ENCODE results near the gene POU6F1. TPM values are rescaled to one million over a fixed set of nuclear protein-coding genes. Genes with fewer than 3 reads are reported as not detected.

The POU6F1 gene
- total RNA-seq, 1 experiment from 2014 or later: 8.3 TPM

DNA sequence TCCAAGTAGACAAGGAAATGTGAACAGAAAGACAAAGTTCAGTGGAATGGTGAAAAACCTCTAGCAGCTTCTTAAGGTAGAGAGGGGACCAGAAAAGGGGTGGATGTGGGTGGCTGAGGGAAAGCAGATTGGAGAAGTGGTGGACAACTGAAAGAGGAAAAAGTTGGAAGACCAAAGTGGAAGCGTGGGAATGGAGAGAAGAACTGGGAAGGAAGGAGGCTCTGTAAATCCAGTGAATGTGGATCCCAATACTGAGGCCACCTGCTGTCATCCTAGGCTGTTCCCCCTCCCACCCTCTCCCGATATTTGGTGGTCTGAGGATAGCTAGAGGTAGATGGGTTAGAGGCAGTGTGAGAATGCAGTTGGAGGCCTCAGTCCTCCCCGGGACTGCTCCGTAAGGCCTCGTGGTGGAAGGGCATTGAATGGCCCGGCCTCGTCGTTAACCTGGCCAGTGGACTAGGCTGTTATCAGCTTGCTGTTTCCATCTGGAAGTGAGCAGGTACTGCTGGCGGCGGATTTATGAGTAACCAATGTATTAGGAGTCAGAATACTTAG, 822 bp upstream of the POU6F1 start:
- Histone ChIP-seq H3K36me3 (replicated peaks; ENCODE audit: control insufficient read depth, insufficient read depth, low read length) (no peaks in the 10 kb centered on the region), H3K27me3 (ENCODE audit: control insufficient read depth, insufficient read depth, low read length) (no peaks in the 10 kb centered on the region), H3K4me3 (ENCODE audit: insufficient read depth, low read depth, low read length) (peak overlapping the region; percentile 61)
- DNase-seq: peak; percentile 65

DNA sequence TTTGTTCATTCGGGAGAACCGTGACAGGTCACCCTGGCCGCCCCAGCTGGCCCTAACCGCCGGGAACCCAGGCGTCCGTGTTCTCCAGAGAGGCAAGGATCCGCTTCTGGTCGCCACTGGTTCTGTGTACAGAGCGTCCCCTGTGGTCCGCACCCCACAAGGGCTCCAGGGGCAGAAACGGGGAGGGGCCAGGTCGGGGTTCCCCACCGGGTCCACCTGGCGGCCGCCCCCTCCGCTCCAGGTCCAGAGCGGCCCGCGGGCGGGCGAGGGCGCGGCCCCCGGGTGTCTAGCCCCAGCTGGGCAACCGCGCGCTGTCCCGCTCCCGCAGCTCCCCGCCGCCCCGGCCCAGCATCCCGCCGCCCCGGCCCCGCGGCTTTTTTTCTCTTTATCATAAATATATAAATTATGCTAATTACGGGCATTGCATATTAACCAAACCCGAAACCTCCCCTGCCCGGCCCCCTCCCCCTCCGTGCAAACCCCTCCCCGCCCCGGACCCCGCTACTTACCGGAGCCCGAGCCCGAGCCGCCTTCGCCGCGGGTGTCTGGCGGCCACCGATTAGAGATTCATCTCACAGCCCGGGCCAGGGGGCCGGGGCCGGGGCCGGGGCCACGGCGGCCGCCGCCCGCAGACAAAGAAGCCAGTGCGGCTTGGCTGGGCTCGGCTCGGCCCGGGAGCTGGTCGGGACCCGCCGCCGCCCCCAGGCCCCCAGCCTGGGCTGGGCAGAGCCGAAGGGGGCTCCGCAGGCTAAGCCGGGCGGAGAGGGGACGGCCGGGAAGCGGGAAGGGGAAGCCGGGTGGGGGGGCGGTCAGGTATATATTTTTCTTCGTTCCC, 512 bp downstream of the POU6F1 start:
- peak; percentile 94 for DNase-seq
- Histone ChIP-seq H3K4me3 (ENCODE audit: insufficient read depth, low read depth, low read length) (peak overlapping the region; percentile 61), H3K27me3 (ENCODE audit: control insufficient read depth, insufficient read depth, low read length) (no peaks in the 10 kb centered on the region), H3K36me3 (replicated peaks; ENCODE audit: control insufficient read depth, insufficient read depth, low read length) (no peaks in the 10 kb centered on the region)

DNA sequence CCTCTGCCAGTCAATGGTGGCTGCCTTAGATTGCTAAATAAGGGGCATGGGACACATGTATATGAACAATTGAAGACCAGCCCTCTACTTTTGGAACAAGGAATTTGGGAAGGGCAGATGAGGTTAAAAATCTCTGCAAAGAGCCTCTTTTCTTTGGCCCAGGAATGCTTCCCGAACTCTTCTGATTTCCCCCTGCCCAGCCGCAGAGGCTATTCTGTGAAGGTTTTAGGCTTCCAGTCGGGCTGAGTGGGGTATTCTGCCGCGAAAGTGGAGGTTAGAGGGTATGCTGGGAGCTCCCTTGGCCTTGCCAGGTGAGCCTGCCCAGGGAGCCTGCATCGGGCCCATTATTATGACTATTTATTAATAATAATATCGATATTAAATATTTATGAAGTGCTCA, 1.2 kb downstream of the POU6F1 start:
- Histone ChIP-seq H3K4me3 (ENCODE audit: insufficient read depth, low read depth, low read length) (peak overlapping the region; percentile 61), H3K27me3 (ENCODE audit: control insufficient read depth, insufficient read depth, low read length) (no peaks in the 10 kb centered on the region), H3K36me3 (replicated peaks; ENCODE audit: control insufficient read depth, insufficient read depth, low read length) (no peaks in the 10 kb centered on the region)
- DNase-seq: peak; percentile 66

DNA sequence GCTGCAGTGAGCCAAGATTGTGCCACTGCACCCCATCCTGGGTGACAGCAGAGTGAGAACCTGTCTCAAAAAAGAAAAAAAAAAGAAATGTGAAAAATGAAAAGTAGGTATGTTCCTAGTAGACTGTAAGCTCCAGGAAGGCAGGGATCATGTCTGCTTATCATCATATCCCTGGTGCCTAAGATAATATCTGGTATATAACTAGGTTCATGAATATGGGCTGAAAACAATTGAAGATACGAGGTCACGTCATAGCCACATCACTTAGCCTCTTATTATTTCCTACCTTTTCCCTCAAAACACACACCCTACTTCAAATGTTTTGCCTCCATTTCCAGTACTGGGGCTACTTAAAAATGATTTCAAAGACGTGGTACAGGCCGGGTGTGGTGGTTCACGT, 3.0 kb downstream of the POU6F1 start:
- H3K27me3 ChIP-seq (ENCODE audit: control insufficient read depth, insufficient read depth, low read length): no peaks in the 10 kb centered on the region
- no peak for DNase-seq
- H3K4me3 ChIP-seq (ENCODE audit: insufficient read depth, low read depth, low read length): no peak overlapping the region
- H3K36me3 ChIP-seq (replicated peaks; ENCODE audit: control insufficient read depth, insufficient read depth, low read length): no peaks in the 10 kb centered on the region

DNA sequence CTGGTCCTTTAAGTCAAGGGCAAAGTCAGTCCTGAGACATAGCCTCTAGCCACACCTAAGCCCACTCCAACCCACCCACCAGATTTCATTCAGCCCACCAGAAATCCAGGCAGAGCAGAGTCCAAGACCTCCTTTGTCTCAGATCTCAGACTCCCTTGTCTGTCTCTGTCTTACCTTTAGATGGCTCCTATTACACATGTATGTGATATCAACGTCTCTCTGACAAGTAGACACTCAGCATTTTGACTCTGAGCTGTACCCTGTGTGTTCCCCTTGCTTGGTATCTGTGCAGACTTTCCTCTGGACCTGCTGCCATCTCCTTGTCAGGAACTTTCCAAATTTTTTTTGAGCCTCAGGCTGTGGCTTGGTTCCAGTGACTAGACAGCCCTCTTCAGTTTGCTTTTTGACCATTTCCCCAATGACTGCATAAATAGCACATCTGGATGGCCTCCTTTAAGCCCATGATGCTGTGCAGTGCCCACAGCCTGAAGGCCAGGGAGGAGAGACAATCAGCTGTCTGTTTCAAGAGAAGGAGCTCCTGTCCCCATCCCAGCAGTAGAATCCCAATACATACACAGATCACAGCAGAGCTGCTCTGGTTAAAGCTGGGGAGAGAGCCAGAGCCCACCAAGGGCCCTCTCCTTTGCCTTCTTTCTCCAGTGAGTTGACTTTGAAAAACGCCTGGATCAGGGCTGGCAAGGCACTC, 7.0 kb downstream of the POU6F1 start:
- DNase-seq: peak; percentile 8
- Histone ChIP-seq H3K4me3 (ENCODE audit: insufficient read depth, low read depth, low read length) (no peak overlapping the region), H3K36me3 (replicated peaks; ENCODE audit: control insufficient read depth, insufficient read depth, low read length) (no peaks in the 10 kb centered on the region), H3K27me3 (ENCODE audit: control insufficient read depth, insufficient read depth, low read length) (no peaks in the 10 kb centered on the region)

DNA sequence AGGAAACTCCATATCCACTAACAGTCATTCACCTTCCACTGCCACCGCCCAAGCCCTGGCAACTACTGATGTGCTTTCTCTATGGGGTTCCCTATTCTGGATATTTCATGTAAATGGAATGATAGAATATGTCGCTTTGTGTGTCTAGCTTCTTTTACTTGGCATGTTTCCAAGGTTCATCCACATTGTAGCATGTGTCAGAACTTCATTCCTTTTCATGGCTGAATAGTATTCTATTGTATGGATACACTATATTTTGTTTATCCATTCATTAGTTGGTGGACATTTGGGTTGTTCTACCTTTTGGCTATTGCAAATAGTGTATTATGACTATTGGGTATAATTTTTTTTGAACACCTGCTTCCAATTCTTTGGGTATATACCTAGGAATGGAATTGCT, 8.6 kb downstream of the POU6F1 start:
- no peaks in the 10 kb centered on the region for H3K27me3 ChIP-seq (ENCODE audit: control insufficient read depth, insufficient read depth, low read length)
- no peak for DNase-seq
- no peaks in the 10 kb centered on the region for H3K36me3 ChIP-seq (replicated peaks; ENCODE audit: control insufficient read depth, insufficient read depth, low read length)
- H3K4me3 ChIP-seq (ENCODE audit: insufficient read depth, low read depth, low read length): no peak overlapping the region

DNA sequence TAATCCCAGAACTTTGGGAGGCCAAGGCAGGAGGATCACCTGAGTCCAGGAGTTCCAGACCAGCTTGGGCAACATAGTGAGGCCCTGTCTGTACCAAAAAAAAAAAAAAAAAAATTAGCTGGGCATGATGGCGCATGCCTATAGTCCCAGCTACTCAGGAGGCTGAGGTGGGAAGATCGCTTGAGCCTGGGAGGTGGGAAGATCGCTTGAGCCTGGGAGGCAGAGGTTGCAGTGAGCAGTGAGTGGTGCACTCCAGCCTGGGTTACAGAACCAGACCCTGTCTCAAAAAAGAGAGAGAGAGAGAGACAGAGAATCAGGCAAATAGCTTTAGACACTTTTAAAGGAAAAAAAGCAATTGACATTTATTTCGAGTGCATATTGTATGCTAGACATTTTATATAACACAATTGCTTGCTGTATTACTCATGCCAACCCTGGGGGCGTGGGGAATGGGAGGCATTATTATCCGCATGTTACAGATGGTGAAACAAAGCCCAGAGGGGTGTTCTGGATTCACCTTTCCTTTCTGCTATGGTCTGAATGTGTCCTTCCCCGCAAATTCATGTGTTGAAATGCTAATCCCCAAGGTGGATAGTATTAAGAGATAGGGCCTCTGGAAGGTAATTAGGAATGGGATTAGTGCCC, 9.7 kb downstream of the POU6F1 start:
- Histone ChIP-seq H3K27me3 (ENCODE audit: control insufficient read depth, insufficient read depth, low read length) (no peaks in the 10 kb centered on the region), H3K4me3 (ENCODE audit: insufficient read depth, low read depth, low read length) (no peak overlapping the region), H3K36me3 (replicated peaks; ENCODE audit: control insufficient read depth, insufficient read depth, low read length) (no peaks in the 10 kb centered on the region; the same call in 1 of the 2 replicates)
- no peak for DNase-seq

DNA sequence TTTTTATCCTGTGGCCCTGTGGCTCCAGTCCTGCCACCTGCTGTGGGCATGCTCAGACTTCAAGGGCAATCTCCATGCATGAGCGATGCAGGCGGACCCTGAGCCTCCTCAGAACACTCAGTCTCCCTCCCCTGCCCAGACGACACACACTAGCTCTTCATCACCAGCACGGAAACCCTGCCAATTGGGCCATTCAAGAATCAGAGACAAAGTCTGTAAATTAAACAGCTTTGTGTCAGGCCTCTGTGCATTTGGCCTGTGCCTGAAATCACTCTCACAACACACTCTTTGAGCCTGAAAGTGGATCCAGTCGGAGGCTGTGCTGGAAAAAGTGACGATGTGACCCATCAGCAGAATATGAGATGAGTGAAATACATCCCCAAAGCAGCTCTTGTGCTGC, 12.5 kb downstream of the POU6F1 start:
- no peaks in the 10 kb centered on the region for H3K27me3 ChIP-seq (ENCODE audit: control insufficient read depth, insufficient read depth, low read length)
- H3K4me3 ChIP-seq (ENCODE audit: insufficient read depth, low read depth, low read length): no peak overlapping the region
- H3K36me3 ChIP-seq (replicated peaks; ENCODE audit: control insufficient read depth, insufficient read depth, low read length): no peaks in the 10 kb centered on the region; the same call in 1 of the 2 replicates
- no peak for DNase-seq

DNA sequence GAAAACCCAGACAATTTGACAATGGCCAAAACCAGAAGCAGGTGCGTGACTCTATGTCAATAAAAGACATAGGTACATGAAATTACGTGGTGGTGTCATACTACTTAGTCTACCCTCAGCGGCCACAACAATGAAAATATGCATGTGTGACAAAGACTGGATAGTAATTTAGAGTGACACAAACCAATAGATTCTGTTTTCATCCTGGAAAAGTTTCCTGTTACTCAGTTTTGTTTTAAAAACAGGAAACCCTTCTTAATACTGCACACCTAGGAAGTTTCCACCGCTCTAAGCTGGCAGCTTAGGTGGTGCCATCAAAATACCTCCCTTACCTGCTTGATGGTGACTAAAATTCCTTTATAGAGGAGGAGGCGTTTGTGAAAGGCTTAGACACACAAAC, 15.1 kb downstream of the POU6F1 start:
- H3K36me3 ChIP-seq (replicated peaks; ENCODE audit: control insufficient read depth, insufficient read depth, low read length): no peaks in the 10 kb centered on the region; the same call in 1 of the 2 replicates
- H3K27me3 ChIP-seq (ENCODE audit: control insufficient read depth, insufficient read depth, low read length): no peaks in the 10 kb centered on the region
- DNase-seq: no peak
- no peak overlapping the region for H3K4me3 ChIP-seq (ENCODE audit: insufficient read depth, low read depth, low read length)

DNA sequence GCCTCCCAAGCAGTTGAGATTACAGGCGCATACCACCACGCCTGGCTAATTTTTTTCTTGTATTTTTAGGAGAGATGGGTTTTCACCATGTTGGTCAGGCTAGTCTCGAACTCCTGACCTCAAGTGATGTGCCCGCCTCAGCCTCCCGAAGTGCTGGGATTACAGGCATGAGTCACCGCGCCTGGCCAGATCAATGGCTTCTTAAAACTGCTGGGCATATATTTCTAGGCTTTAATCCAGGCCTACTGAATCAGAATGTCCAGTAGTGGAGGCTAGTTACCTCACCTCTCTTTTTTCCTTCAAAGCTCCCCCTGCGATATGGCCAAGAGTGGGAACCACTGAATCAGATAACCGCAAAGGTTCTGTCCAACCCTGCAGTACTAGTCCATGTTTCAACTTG, 17.1 kb downstream of the POU6F1 start:
- no peaks in the 10 kb centered on the region for H3K27me3 ChIP-seq (ENCODE audit: control insufficient read depth, insufficient read depth, low read length)
- H3K4me3 ChIP-seq (ENCODE audit: insufficient read depth, low read depth, low read length): no peak overlapping the region
- DNase-seq: no peak
- H3K36me3 ChIP-seq (replicated peaks; ENCODE audit: control insufficient read depth, insufficient read depth, low read length): no peaks in the 10 kb centered on the region; the same call in 1 of the 2 replicates

DNA sequence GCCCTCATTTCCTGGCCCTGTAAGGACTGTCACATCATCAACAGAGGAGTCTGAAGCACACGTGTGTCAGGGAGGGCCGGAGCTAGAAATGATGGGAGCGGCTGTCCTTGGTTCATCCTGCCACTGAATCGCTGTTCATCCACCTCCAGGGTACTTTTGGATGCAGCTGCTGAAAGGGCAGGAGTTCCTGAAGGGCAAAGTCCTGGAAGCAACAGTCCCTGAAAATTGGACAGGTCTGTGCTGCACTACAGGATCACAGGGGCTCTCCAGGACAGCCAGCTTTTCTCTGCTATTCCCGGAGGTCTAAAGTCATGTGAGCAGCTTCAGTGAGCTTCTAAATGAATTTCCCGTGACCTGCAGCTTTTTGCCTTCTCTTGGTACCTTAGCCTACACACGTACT, 17.7 kb downstream of the POU6F1 start:
- peak; percentile 26 for DNase-seq
- no peaks in the 10 kb centered on the region; the same call in 1 of the 2 replicates for H3K36me3 ChIP-seq (replicated peaks; ENCODE audit: control insufficient read depth, insufficient read depth, low read length)
- H3K27me3 ChIP-seq (ENCODE audit: control insufficient read depth, insufficient read depth, low read length): no peaks in the 10 kb centered on the region
- H3K4me3 ChIP-seq (ENCODE audit: insufficient read depth, low read depth, low read length): no peak overlapping the region

DNA sequence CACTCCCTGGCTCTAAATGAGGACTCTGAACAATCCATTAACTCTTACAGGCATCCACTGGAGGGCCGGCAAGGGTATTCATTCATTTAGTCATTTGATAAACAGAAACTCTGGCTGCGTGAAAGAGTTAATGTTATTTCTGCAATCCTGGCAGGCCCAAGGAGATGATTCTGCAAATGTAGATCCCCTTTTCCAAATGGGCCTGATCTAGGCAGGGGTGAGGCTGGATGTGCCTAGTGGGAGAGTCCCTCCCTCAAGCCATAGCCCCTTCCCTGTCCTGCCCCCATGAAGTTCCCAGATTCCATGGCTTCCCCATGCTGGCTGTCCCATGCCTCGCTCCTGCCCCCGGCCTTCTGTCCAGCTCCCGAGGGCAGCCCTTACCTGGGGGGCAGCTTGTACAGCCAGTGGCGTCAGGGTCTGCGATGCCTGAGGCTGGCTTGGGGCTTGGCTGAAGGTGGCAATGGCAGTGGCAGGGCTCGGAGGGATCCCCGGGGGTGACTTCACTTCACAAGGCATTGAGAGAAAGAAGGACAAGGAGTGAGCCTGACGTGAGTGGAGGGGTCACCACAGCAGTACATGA, 18.4 kb downstream of the POU6F1 start:
- peak; percentile 45 for DNase-seq
- Histone ChIP-seq H3K36me3 (replicated peaks; ENCODE audit: control insufficient read depth, insufficient read depth, low read length) (no peaks in the 10 kb centered on the region; the same call in 1 of the 2 replicates), H3K27me3 (ENCODE audit: control insufficient read depth, insufficient read depth, low read length) (no peaks in the 10 kb centered on the region), H3K4me3 (ENCODE audit: insufficient read depth, low read depth, low read length) (no peak overlapping the region)

DNA sequence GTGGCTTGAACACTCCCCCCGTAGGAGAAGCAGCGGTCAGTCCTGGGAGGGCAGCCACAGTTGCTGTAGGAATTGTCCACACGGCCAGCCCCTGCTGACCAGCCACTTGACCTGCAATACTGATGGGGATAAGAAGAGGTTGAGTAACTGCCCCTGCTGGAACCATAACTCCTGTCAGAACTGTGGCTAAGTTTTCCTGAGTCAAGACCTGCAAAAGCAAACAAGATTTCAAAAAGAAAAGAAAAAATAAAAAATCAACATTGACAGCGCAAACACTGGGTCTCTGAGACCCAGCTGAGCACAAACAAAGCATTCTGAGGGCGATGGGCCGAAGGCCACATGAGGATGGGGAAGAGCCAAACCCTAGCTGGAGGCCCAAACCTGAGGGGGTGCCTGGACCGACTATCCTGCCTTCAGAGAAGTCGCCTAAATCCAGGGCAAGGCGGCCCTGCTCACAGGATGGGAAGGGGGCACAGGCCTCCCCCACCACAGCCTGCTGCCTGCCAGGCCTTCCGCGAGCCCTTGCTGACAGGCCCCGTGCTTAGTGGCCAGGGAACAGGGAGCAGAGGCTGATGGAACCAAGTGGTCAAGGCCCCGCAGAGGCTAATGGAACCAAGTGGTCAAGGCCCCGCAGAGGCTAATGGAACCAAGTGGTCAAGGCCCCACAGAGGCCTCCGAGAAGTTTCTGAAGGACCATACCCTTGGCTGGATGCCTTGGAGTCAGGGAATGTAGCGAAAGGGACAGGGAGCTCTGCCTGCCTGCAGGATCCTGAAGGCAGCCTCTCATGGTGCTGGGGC, 19.1 kb downstream of the POU6F1 start:
- Histone ChIP-seq H3K4me3 (ENCODE audit: insufficient read depth, low read depth, low read length) (no peak overlapping the region), H3K27me3 (ENCODE audit: control insufficient read depth, insufficient read depth, low read length) (no peaks in the 10 kb centered on the region), H3K36me3 (replicated peaks; ENCODE audit: control insufficient read depth, insufficient read depth, low read length) (no peaks in the 10 kb centered on the region; the same call in 1 of the 2 replicates)
- DNase-seq: peak; percentile 41

All from H7 (cell line).